ENCODE measurements around the gene UGT1A3. TPM values are rescaled to one million over a fixed set of nuclear protein-coding genes. Genes with fewer than 3 reads are reported as not detected.
A peak's percentile ranks its signal among the peaks of the same experiment; 100 is the strongest.

Gene UGT1A3
- total RNA-seq, 4 donors from 2014 or later: 2.6 to 3.2 (median 2.6) TPM; not detected in 1

GRCh38 chr2:233811087-233811486 lies 82.2 kb downstream of the UGT1A3 start:
- no peaks in the 10 kb centered on the region for H3K9me3 ChIP-seq
- in situ Hi-C loops (cut with MboI; ENCODE audit: low pct_ligation_motif_present in 1 of 4, low pct_unique_long_range_greater_than_20kb in 1 of 4, low sequenced_read_pairs in 3 of 4): no loop called here

GRCh38 chr2:233811732-233812131 lies 82.9 kb downstream of the UGT1A3 start:
- H3K9me3 ChIP-seq: no peaks in the 10 kb centered on the region
- no peak for DNase-seq
- no peak overlapping the region for H3K27ac ChIP-seq
- intact Hi-C loops (cut with DNase I; ENCODE audit: low total_unique reads) (no loop called here), in situ Hi-C loops (cut with MboI; ENCODE audit: low pct_ligation_motif_present in 1 of 4, low pct_unique_long_range_greater_than_20kb in 1 of 4, low sequenced_read_pairs in 3 of 4) (no loop called here)
- H3K36me3 ChIP-seq: no peaks in the 10 kb centered on the region
- WGBS, 2 donors (ENCODE audit: low coverage in 1 of 2): 91% methylated on average over 8 of the region's 8 CpGs; no CpG with 5 or more reads in 1 of the 2 donors
- H3K27me3 ChIP-seq: no peaks in the 10 kb centered on the region
- H3K4me1 ChIP-seq: no peaks in the 10 kb centered on the region
- H3K4me3 ChIP-seq: no peak overlapping the region
- no peak for TF ChIP-seq EP300 (IDR thresholded peaks at IDR 0.05; ENCODE audit: low read depth)
- no peak for TF ChIP-seq CTCF (IDR thresholded peaks at IDR 0.05)
- TF ChIP-seq POLR2AphosphoS5 (IDR thresholded peaks at IDR 0.05): no peak
- TF ChIP-seq POLR2A (IDR thresholded peaks at IDR 0.05): no peak

More at GRCh38 chr2:233811087-233811486, 82.2 kb downstream of the UGT1A3 start:
- no peak for TF ChIP-seq EP300 (IDR thresholded peaks at IDR 0.05; ENCODE audit: low read depth)
- no peak for TF ChIP-seq POLR2AphosphoS5 (IDR thresholded peaks at IDR 0.05)
- TF ChIP-seq CTCF (IDR thresholded peaks at IDR 0.05): no peak
- H3K4me3 ChIP-seq: no peak overlapping the region
- no peak for DNase-seq
- H3K27ac ChIP-seq: no peak overlapping the region
- H3K27me3 ChIP-seq: no peaks in the 10 kb centered on the region
- WGBS, 2 donors (ENCODE audit: low coverage in 1 of 2): 77% methylated on average over 4 of the region's 4 CpGs; no CpG with 5 or more reads in 1 of the 2 donors
- H3K36me3 ChIP-seq: no peaks in the 10 kb centered on the region
- no peaks in the 10 kb centered on the region for H3K4me1 ChIP-seq
- intact Hi-C loops (cut with DNase I; ENCODE audit: low total_unique reads): no loop called here

- WGBS, 2 donors (ENCODE audit: low coverage in 1 of 2): 60 to 81% methylated on average over 1 to 3 of the region's 3 CpGs
- TF ChIP-seq EP300 (IDR thresholded peaks at IDR 0.05; ENCODE audit: low read depth) (no peak), POLR2A (IDR thresholded peaks at IDR 0.05) (no peak), POLR2AphosphoS5 (IDR thresholded peaks at IDR 0.05) (no peak), CTCF (IDR thresholded peaks at IDR 0.05) (no peak)
- intact Hi-C loops (cut with DNase I; ENCODE audit: low total_unique reads): no loop called here
- Histone ChIP-seq H3K4me1 (no peaks in the 10 kb centered on the region), H3K27ac (no peak overlapping the region), H3K36me3 (no peaks in the 10 kb centered on the region), H3K9me3 (no peaks in the 10 kb centered on the region), H3K27me3 (no peaks in the 10 kb centered on the region), H3K4me3 (no peak overlapping the region)
- DNase-seq: no peak
- in situ Hi-C loops (cut with MboI; ENCODE audit: low pct_ligation_motif_present in 1 of 4, low pct_unique_long_range_greater_than_20kb in 1 of 4, low sequenced_read_pairs in 3 of 4): no loop called here
Measured at GRCh38 chr2:233813236-233814055, 84.6 kb downstream of the UGT1A3 start.

- intact Hi-C loops (cut with DNase I; ENCODE audit: low total_unique reads): no loop called here
- 75% methylated on average over 2 of the region's 2 CpGs; no CpG with 5 or more reads in 1 of the 2 donors for WGBS, 2 donors (ENCODE audit: low coverage in 1 of 2)
- no peak overlapping the region for H3K4me3 ChIP-seq
- TF ChIP-seq EP300 (IDR thresholded peaks at IDR 0.05; ENCODE audit: low read depth) (no peak), POLR2AphosphoS5 (IDR thresholded peaks at IDR 0.05) (no peak), CTCF (IDR thresholded peaks at IDR 0.05) (no peak), POLR2A (IDR thresholded peaks at IDR 0.05) (no peak)
- no peaks in the 10 kb centered on the region for H3K9me3 ChIP-seq
- no peaks in the 10 kb centered on the region for H3K27me3 ChIP-seq
- no peaks in the 10 kb centered on the region for H3K4me1 ChIP-seq
- no peak overlapping the region for H3K27ac ChIP-seq
- no peaks in the 10 kb centered on the region for H3K36me3 ChIP-seq
- DNase-seq: peak; percentile 2
- in situ Hi-C loops (cut with MboI; ENCODE audit: low pct_ligation_motif_present in 1 of 4, low pct_unique_long_range_greater_than_20kb in 1 of 4, low sequenced_read_pairs in 3 of 4): no loop called here
Measured at GRCh38 chr2:233814056-233814835, 85.4 kb downstream of the UGT1A3 start.
